GM23248 (cell line): ENCODE results near the gene ZNF724. TPM values are rescaled to one million over a fixed set of nuclear protein-coding genes. Genes with fewer than 3 reads are reported as not detected.

Source experiments
- DNase-seq: peaks from one replicate; pipeline ENCODE4 v3.0.0-alpha.2; 2015
- H2AFZ ChIP-seq: fragments of 200-600 bp; sonication (generic); 2 replicates; pipeline ENCODE4 v1.6.1; 2016; ENCODE audit warnings: antibody characterized with exemption
- H3F3A ChIP-seq: fragments of 200-600 bp; sonication (generic); 2 replicates; pipeline ENCODE4 v1.6.1; 2016; ENCODE audit warnings: mild to moderate bottlenecking, antibody characterized with exemption, mixed run types; ENCODE audit not compliant: insufficient read depth
- H3K27ac ChIP-seq: fragments of 200-600 bp; sonication (generic); 2 replicates; pipeline ENCODE4 v1.5.1; 2016; ENCODE audit warnings: mild to moderate bottlenecking
- H3K27me3 ChIP-seq: fragments of 200-600 bp; sonication (generic); replicated peaks from 2 replicates; pipeline ENCODE4 v1.6.1; 2016; ENCODE audit warnings: mild to moderate bottlenecking; ENCODE audit not compliant: insufficient read depth
- H3K36me3 ChIP-seq: fragments of 200-600 bp; sonication (generic); 2 replicates; pipeline ENCODE4 v1.6.1; 2016; ENCODE audit warnings: low read depth, mild to moderate bottlenecking
- H3K4me1 ChIP-seq: fragments of 200-600 bp; sonication (generic); 2 replicates; pipeline ENCODE4 v1.6.1; 2016; ENCODE audit warnings: mild to moderate bottlenecking; ENCODE audit not compliant: insufficient read depth
- H3K4me2 ChIP-seq: fragments of 200-600 bp; sonication (generic); one replicate; pipeline ENCODE4 v1.6.1; 2016; ENCODE audit warnings: mild to moderate bottlenecking; ENCODE audit not compliant: unreplicated experiment
- H3K4me3 ChIP-seq: fragments of 200-600 bp; sonication (generic); 2 replicates; pipeline ENCODE4 v1.5.1; 2016; ENCODE audit warnings: mild to moderate bottlenecking
- H3K79me2 ChIP-seq: fragments of 200-600 bp; sonication (generic); 2 replicates; pipeline ENCODE4 v1.6.1; 2016; ENCODE audit warnings: mild to moderate bottlenecking; ENCODE audit not compliant: insufficient read depth
- H3K9ac ChIP-seq: fragments of 200-600 bp; sonication (generic); 2 replicates; pipeline ENCODE4 v1.6.1; 2016; ENCODE audit warnings: mild to moderate bottlenecking
- H3K9me2 ChIP-seq: fragments of 200-600 bp; sonication (generic); 2 replicates; pipeline ENCODE4 v1.6.1; 2016; ENCODE audit warnings: mixed run types, mild to moderate bottlenecking, moderate library complexity; ENCODE audit not compliant: insufficient read depth
- H3K9me3 ChIP-seq: fragments of 200-600 bp; sonication (generic); one replicate; pipeline ENCODE4 v1.6.1; 2017; ENCODE audit warnings: low read depth
- H4K20me1 ChIP-seq: fragments of 200-600 bp; sonication (generic); 2 replicates; pipeline ENCODE4 v1.6.0; 2016; ENCODE audit not compliant: insufficient read depth
- EZH2 ChIP-seq: fragments of 200-600 bp; sonication (generic); IDR thresholded peaks from 2 replicates; pipeline ENCODE4 v1.6.1; 2018; ENCODE audit warnings: antibody characterized with exemption, mild to moderate bottlenecking; ENCODE audit not compliant: insufficient read depth, poor library complexity, severe bottlenecking
- EZH2phosphoT487 ChIP-seq: fragments of 200-600 bp; sonication (generic); IDR thresholded peaks from 2 replicates; pipeline ENCODE4 v1.6.1; 2018; ENCODE audit warnings: antibody characterized with exemption, moderate library complexity, mild to moderate bottlenecking, low read depth; ENCODE audit not compliant: insufficient read depth
- WGBS, 2 experiments: methylation state at CpG; one replicate each; pipeline ENCODE4 v1.1.6; 2015 to 2017; ENCODE audit warnings: low lambda C conversion rate in 2 of 2, low coverage in 1 of 2; ENCODE audit errors: missing lambda C conversion rate in 2 of 2; 5-methylcytosine and 5-hydroxymethylcytosine counted together
- in situ Hi-C: fragments of 300-500 bp; cut with MboI; formaldehyde crosslinking; loops from 2 replicates; pipeline ENCODE4 v1.15.0; 2020
- polyA plus RNA-seq: library from polyadenylated mRNA; unstranded; fragments of >200 nt; fragmentation: Nextera tagmentation; extraction: Ambion mirVana; gene quantifications from 2 replicates; pipeline ENCODE4 v1.2.1, GENCODE V29; 2016
- small RNA-seq: library from RNA; depleted of rRNA; stranded (forward); fragments of <200 nt; gene quantifications from one replicate; pipeline ENCODE3, GENCODE V24; 2014; ENCODE audit warnings: low read depth, low replicate concordance
- total RNA-seq: library from RNA; depleted of rRNA; stranded (reverse); fragments of >200 nt; shearing (Covaris generic); gene quantifications from 2 replicates; pipeline ENCODE4 v1.2.3, GENCODE V29; 2014; rRNA removed

ZNF724 gene
- total and polyA plus RNA-seq, 2 experiments from 2014 or later = 1.3 to 4.3 TPM

DNA sequence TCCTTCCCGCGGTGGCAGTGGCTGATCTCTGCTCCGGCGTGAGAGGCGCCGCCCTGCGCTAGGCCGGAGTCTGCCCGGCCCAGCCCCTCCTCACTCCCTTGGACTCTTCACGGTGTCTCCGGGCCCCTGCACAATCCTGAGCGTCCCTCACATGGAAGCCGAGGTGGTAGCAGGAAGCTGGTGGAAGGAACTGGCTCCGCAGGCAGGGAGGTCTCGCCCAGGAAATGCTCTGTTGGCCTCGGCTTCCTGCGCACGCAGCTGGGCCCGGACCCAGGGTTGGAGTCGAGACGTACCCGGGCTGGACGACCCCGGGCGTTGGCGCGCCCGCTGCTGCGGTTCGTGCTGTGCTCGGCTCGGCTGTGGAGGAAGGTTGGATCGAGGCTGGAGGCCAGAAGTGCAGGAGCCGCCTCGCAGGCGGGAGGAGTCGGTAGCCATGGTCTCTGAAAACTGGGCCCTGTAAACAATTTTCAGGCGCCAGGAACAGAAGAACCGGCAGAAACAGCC, 46.3 kb downstream of the ZNF724 start:
- in situ Hi-C loops = no loop called here
- Histone ChIP-seq H3K9me3 (no peaks in the 10 kb centered on the region), H3K4me3 (no peak overlapping the region), H3K9me2 (no peaks in the 10 kb centered on the region), H3F3A (no peaks in the 10 kb centered on the region), H3K4me1 (no peaks in the 10 kb centered on the region), H3K4me2 (no peak overlapping the region), H3K27me3 (no peaks in the 10 kb centered on the region), H3K36me3 (no peaks in the 10 kb centered on the region), H3K9ac (no peak overlapping the region), H4K20me1 (no peaks in the 10 kb centered on the region), H3K27ac (no peak overlapping the region), H3K79me2 (no peaks in the 10 kb centered on the region), H2AFZ (no peak overlapping the region)
- TF ChIP-seq EZH2phosphoT487 = no peak
- TF ChIP-seq EZH2 = no peak
- DNase-seq = no peak
- WGBS, 2 experiments = 14 to 20% methylated on average over 30 to 34 of the region's 39 CpGs

DNA sequence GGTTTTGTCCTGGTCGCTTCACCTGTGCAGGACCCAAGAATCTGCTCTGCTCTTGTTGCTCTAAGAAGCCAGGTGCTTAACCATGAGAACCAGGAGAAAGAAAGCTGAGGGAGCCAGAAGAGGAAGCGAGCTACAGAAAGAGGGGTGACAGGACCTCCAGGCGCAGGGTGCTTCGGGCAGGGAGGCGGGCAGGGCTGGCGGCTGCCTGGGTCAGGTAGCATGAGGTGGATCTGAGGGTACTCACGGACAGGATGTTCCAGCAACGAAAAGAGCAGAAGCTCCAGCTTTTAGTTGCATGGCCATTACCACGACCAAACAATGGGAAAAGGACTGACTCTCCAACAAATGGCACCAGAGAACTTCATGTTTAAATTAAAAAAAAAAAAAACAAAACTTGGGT, 59.9 kb downstream of the ZNF724 start:
- DNase-seq = no peak
- Histone ChIP-seq H3K4me1 (no peaks in the 10 kb centered on the region), H3K9me3 (no peaks in the 10 kb centered on the region), H4K20me1 (no peaks in the 10 kb centered on the region), H3K36me3 (no peaks in the 10 kb centered on the region), H3K79me2 (no peaks in the 10 kb centered on the region), H3F3A (no peaks in the 10 kb centered on the region), H3K27ac (no peak overlapping the region), H3K9ac (no peak overlapping the region), H3K4me3 (no peak overlapping the region), H2AFZ (no peak overlapping the region), H3K27me3 (no peaks in the 10 kb centered on the region), H3K4me2 (no peak overlapping the region), H3K9me2 (no peaks in the 10 kb centered on the region)
- TF ChIP-seq EZH2 = no peak
- TF ChIP-seq EZH2phosphoT487 = no peak
- 37 to 43% methylated on average over 8 to 9 of the region's 9 CpGs for WGBS, 2 experiments
- in situ Hi-C loops = no loop called here

DNA sequence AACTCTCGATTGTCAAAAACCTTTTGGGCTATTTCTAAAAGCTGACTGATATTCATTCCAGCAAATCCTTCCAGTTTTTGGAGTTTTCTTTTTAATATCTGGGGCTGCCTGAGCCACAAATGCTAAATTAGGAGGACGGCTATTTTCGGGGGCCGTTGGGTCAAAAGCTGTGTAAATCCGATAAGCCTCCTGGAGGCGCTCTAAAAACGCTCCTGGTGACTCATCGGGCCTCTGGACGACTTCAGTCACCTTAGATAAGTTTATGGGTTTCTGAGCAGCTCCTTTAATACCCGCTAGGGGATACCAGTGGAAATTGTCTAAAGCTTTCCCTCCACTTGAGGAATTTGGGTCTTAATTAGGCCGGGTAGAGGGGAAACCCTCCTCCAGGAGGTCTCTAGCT, 66.9 kb downstream of the ZNF724 start:
- Histone ChIP-seq H3K9me2 (no peaks in the 10 kb centered on the region), H3K9ac (no peak overlapping the region), H3K4me3 (no peak overlapping the region), H3K27ac (no peak overlapping the region), H2AFZ (no peak overlapping the region), H4K20me1 (no peaks in the 10 kb centered on the region), H3K27me3 (no peaks in the 10 kb centered on the region), H3K9me3 (no peaks in the 10 kb centered on the region), H3F3A (no peaks in the 10 kb centered on the region), H3K4me1 (no peaks in the 10 kb centered on the region), H3K4me2 (no peak overlapping the region), H3K36me3 (no peaks in the 10 kb centered on the region), H3K79me2 (no peaks in the 10 kb centered on the region)
- 47 to 48% methylated on average over 11 of the region's 11 CpGs for WGBS, 2 experiments
- no peak for DNase-seq
- in situ Hi-C loops = no loop called here
- TF ChIP-seq EZH2phosphoT487 = no peak
- no peak for TF ChIP-seq EZH2

Small RNAs within 50 kb of the gene (small RNA-seq; reads per million reads assigned to genes)
- gene VN1R91P = not detected

Other genes with a start within 250 kb of the ZNF724 start
- gene ZNF728, start 247.2 kb downstream of the ZNF724 start, total RNA-seq = not detected in 2 replicates
- gene ZNF728, start 247.2 kb downstream of the ZNF724 start, polyA plus RNA-seq = not detected in 2 replicates
- 0.22 and 0.76 TPM in 2 replicates for gene ZNF730, start 133.4 kb downstream of the ZNF724 start, total RNA-seq
- 0.34 and 0.44 TPM in 2 replicates for gene ZNF730, start 133.4 kb downstream of the ZNF724 start, polyA plus RNA-seq
- 8.2 and 10.5 TPM in 2 replicates for gene ZNF91, start 145.1 kb upstream of the ZNF724 start, total RNA-seq
- 6.9 and 8.2 TPM in 2 replicates for gene ZNF91, start 145.1 kb upstream of the ZNF724 start, polyA plus RNA-seq